GM12878 (cell line): ENCODE results near the gene CDH7. TPM values are rescaled to one million over a fixed set of nuclear protein-coding genes. Genes with fewer than 3 reads are reported as not detected.

Experiments
- ATAC-seq: fragments of 200-7000 bp; cut with Tn5 transposase; 3 replicates; pipeline ENCODE4 v1.9.1; 2020; ENCODE audit warnings: mild to moderate bottlenecking, moderate library complexity
- BruUV-seq: library from RNA; stranded (reverse); fragments of 400-500 nt; replicated peaks from 2 replicates; lab custom pipeline; 2021; lab: Mats Ljungman, UMichigan
- CTCF ChIA-PET: fragments of 300-600 bp; sonication (Branson Sonifier 250); formaldehyde crosslinking; extraction: SDS; loops from one replicate; lab custom pipeline; 2021; ENCODE audit warnings: inconsistent platforms; lab: Yijun Ruan, JAX
- POLR2A ChIA-PET: fragments of 350-600 bp; formaldehyde crosslinking; extraction: SDS; loops from one replicate; lab custom pipeline; 2021; ENCODE audit warnings: inconsistent platforms; lab: Charles Lee
- RAD21 ChIA-PET: fragments of 300-600 bp; sonication (Branson Sonifier 250); formaldehyde crosslinking; loops from one replicate; lab custom pipeline; 2023; ENCODE audit warnings: antibody characterized with exemption; ENCODE audit not compliant: unreplicated experiment; lab: Charles Lee
- SMC1A ChIA-PET: fragments of 300-600 bp; sonication (Branson Sonifier 250); formaldehyde crosslinking; loops from one replicate; lab custom pipeline; 2023; ENCODE audit not compliant: unreplicated experiment, uncharacterized antibody; lab: Charles Lee
- DNase-seq: peaks from one replicate; pipeline ENCODE4 v3.0.0-alpha.2; 2011; ENCODE audit warnings: low read depth, low spot score
- FAIRE-seq: peaks from 3 replicates; lab custom pipeline; 2011; peaks lifted over from hg19 to GRCh38; lab: Jason Lieb, UNC
- H2AFZ ChIP-seq: 2 replicates; pipeline ENCODE4 v1.6.0; 2011; ENCODE audit warnings: low read depth, low read length, control low read depth; ENCODE audit not compliant: control insufficient read depth
- H3K27ac ChIP-seq: 2 replicates; pipeline ENCODE4 v1.5.1; 2011; ENCODE audit warnings: control low read depth; ENCODE audit not compliant: control insufficient read depth, insufficient read depth
- H3K27me3 ChIP-seq, 2 experiments: replicated peaks in 1 of 2; 2 replicates each; pipeline versions ENCODE4 v1.6.0 to v1.6.1; 2011; ENCODE audit warnings: low read length in 1 of 2; ENCODE audit not compliant: control insufficient read depth in 2 of 2, insufficient read depth in 2 of 2
- H3K36me3 ChIP-seq, 2 experiments: 2 replicates each; pipeline ENCODE4 v1.5.1; 2011; ENCODE audit warnings: low read length in 1 of 2; ENCODE audit not compliant: control insufficient read depth in 2 of 2, insufficient read depth in 2 of 2
- H3K4me1 ChIP-seq: 2 replicates; pipeline ENCODE4 v1.6.1; 2011; ENCODE audit warnings: mild to moderate bottlenecking, low read length, moderate library complexity, mixed read lengths; ENCODE audit not compliant: control insufficient read depth, insufficient read depth
- H3K4me2 ChIP-seq: 2 replicates; pipeline ENCODE4 v1.6.0; 2011; ENCODE audit warnings: control low read depth; ENCODE audit not compliant: control insufficient read depth, insufficient read depth
- H3K4me3 ChIP-seq: fragments of 200-600 bp; sonication (generic); 2 replicates; pipeline ENCODE4 v1.5.1; 2016
- H3K79me2 ChIP-seq: 2 replicates; pipeline ENCODE4 v1.6.0; 2011; ENCODE audit warnings: low read length; ENCODE audit not compliant: control insufficient read depth, insufficient read depth
- H3K9ac ChIP-seq: 2 replicates; pipeline ENCODE4 v1.8.0; 2011; ENCODE audit warnings: low read length, control low read depth, mixed read lengths; ENCODE audit not compliant: control insufficient read depth, insufficient read depth
- H3K9me3 ChIP-seq: replicated peaks from 3 replicates; pipeline ENCODE4 v1.5.1; 2011; ENCODE audit warnings: mild to moderate bottlenecking, low read length; ENCODE audit not compliant: control insufficient read depth, insufficient read depth
- H4K20me1 ChIP-seq: 2 replicates; pipeline ENCODE4 v1.6.0; 2011; ENCODE audit not compliant: control insufficient read depth, insufficient read depth
- CHD1 ChIP-seq: IDR thresholded peaks from 2 replicates; pipeline ENCODE4 v1.6.1; 2012; ENCODE audit warnings: low read depth, low read length, improper control_type of control experiment
- CREM ChIP-seq: IDR thresholded peaks from 2 replicates; pipeline ENCODE4 v1.6.1; 2014; ENCODE audit warnings: antibody characterized with exemption, low read depth
- CTCF ChIP-seq, 3 experiments: IDR thresholded peaks in 2 of 3; conservative IDR thresholded peaks in 1 of 3; 2 replicates each; pipeline ENCODE4 v1.5.1; 2011; ENCODE audit warnings: low read depth in 3 of 3, low read length in 3 of 3, mild to moderate bottlenecking in 3 of 3, control low read depth in 2 of 3, moderate library complexity in 2 of 3, inconsistent platforms in 1 of 3, mixed read lengths in 1 of 3; ENCODE audit not compliant: control insufficient read depth in 2 of 3, insufficient read depth in 1 of 3; ENCODE audit errors: extremely low read depth in 1 of 3
- E2F8 ChIP-seq: fragments of 450-650 bp; IDR thresholded peaks from 2 replicates; pipeline ENCODE4 v1.6.1; 2018; ENCODE audit warnings: mild to moderate bottlenecking, low read depth, moderate library complexity; ENCODE audit not compliant: partially characterized antibody
- JUNB ChIP-seq: IDR thresholded peaks from 2 replicates; pipeline ENCODE4 v1.6.1; 2016; ENCODE audit warnings: antibody characterized with exemption, mild to moderate bottlenecking
- RAD21 ChIP-seq: IDR thresholded peaks from 2 replicates; pipeline ENCODE4 v1.6.1; 2011; ENCODE audit warnings: mild to moderate bottlenecking, low read depth, low read length, moderate library complexity; ENCODE audit not compliant: insufficient read depth
- RAD51 ChIP-seq: fragments of 450-650 bp; IDR thresholded peaks from 2 replicates; pipeline ENCODE4 v1.6.1; 2016; ENCODE audit warnings: moderate library complexity, mild to moderate bottlenecking, inconsistent platforms
- SIX5 ChIP-seq: IDR thresholded peaks from 2 replicates; pipeline ENCODE4 v1.6.1; 2011; ENCODE audit warnings: mild to moderate bottlenecking, low read depth, low read length, moderate library complexity; ENCODE audit not compliant: severe bottlenecking
- SMC3 ChIP-seq: IDR thresholded peaks from 2 replicates; pipeline ENCODE4 v1.6.1; 2011; ENCODE audit warnings: low read length, improper control_type of control experiment, borderline replicate concordance
- WGBS: methylation state at CpG from one replicate; pipeline ENCODE4 v1.1.6; 2016; ENCODE audit warnings: low lambda C conversion rate; ENCODE audit not compliant: insufficient replicate concordance, insufficient coverage; ENCODE audit errors: missing lambda C conversion rate; 5-methylcytosine and 5-hydroxymethylcytosine counted together
- in situ Hi-C: fragments of 300-500 bp; cut with MboI; formaldehyde crosslinking; loops from 9 replicates; pipeline ENCODE4 v1.14.3; 2018; ENCODE audit warnings: mixed read lengths
- intact Hi-C: fragments of 100-400 bp; cut with micrococcal nuclease; formaldehyde crosslinking; loops from one replicate; pipeline ENCODE4 v1.14.2; 2022; ENCODE audit not compliant: unreplicated experiment
- polyA plus RNA-seq, 11 experiments: library from polyadenylated mRNA; depleted of rRNA in 4 of 11; unstranded in 6 of 11; stranded (reverse) in 5 of 11; fragments of >200 nt; fragmentation: Nextera tagmentation in 4 of 11; fragmentation: Illumina TruSeq in 1 of 11; extraction: Ambion mirVana in 4 of 11; extraction: Trizol in 1 of 11; gene quantifications; 1 replicate in 1 of 11; 2 replicates in 10 of 11; pipeline versions ENCODE4 v1.2.1 to v1.2.3, GENCODE V29; 2011 to 2016; ENCODE audit warnings: inconsistent platforms in 2 of 11, missing spikeins in 2 of 11, low read depth in 1 of 11
- total RNA-seq, 4 experiments: library from RNA; depleted of rRNA in 3 of 4; stranded (reverse); fragments of >200 nt in 3 of 4; fragmentation: Illumina TruSeq in 1 of 4; extraction: Trizol in 1 of 4; gene quantifications; 2 replicates each; pipeline versions ENCODE4 v1.2.1 to v1.2.3, GENCODE V29; 2013 to 2021
- TF ChIP-seq, protein P1 (sequence below): fragments of 450-650 bp; conservative IDR thresholded peaks from 2 replicates; pipeline ENCODE4 v1.6.1; 2017; ENCODE audit warnings: mild to moderate bottlenecking, moderate library complexity
- TF ChIP-seq, protein P2 (sequence below): fragments of 450-650 bp; IDR thresholded peaks from 2 replicates; pipeline ENCODE4 v1.6.1; 2018; ENCODE audit warnings: borderline replicate concordance, mild to moderate bottlenecking; ENCODE audit not compliant: partially characterized antibody

Gene CDH7
- total and polyA plus RNA-seq, 10 of the 15 experiments (the other 5 are each of a cell fraction or from before 2014, with no cell fraction given): 0.03 TPM; not detected in 9

GRCh38 chr18:65725251-65726050 lies 25.4 kb upstream of the CDH7 start:
- FAIRE-seq (no peak), ATAC-seq (peak; percentile 78), DNase-seq (no peak)
- no peak overlapping the region for H3K4me3 ChIP-seq
- H3K9me3 ChIP-seq: no peaks in the 10 kb centered on the region
- H3K4me2 ChIP-seq: no peak overlapping the region
- H2AFZ ChIP-seq: no peak overlapping the region
- RAD21 ChIA-PET: interaction anchor here (1.0 kb wide), 1 partner anchor 28 kb away, joined by 8 read pairs; no protein-coding TSS in a partner anchor
- CTCF ChIA-PET: interaction anchor here (0.7 to 1.2 kb wide), 5 partner anchors 10 to 189 kb away, joined by 3 to 7 read pairs (median 4); no protein-coding TSS in a partner anchor
- no peak overlapping the region for H3K9ac ChIP-seq
- SMC1A ChIA-PET: interaction anchor here (0.8 to 1.3 kb wide), 3 partner anchors 9 to 38 kb away, joined by 3 to 4 read pairs (median 4); no protein-coding TSS in a partner anchor
- intact Hi-C loops: loop anchor here (5.0 kb wide), 1 partner anchor 772 kb away; no protein-coding TSS in a partner anchor
- POLR2A ChIA-PET: no interaction called here
- no peaks in the 10 kb centered on the region for H3K36me3 ChIP-seq
- H4K20me1 ChIP-seq: no peaks in the 10 kb centered on the region
- H3K79me2 ChIP-seq: no peaks in the 10 kb centered on the region
- H3K27me3 ChIP-seq: no peaks in the 10 kb centered on the region
- H3K27ac ChIP-seq: no peak overlapping the region
- BruUV-seq: no TSS peak
- WGBS: 9% methylated on average over 9 of the region's 9 CpGs
- in situ Hi-C loops: no loop called here
- H3K4me1 ChIP-seq: no peaks in the 10 kb centered on the region
- TF ChIP-seq CHD1: no peak
- TF ChIP-seq CREM: no peak
- TF ChIP-seq JUNB: no peak
- peak; percentile 16; the same call in 1 of the 2 replicates for TF ChIP-seq RAD21
- TF ChIP-seq CTCF (IDR thresholded peaks at IDR 0.05 in 2 of 3, conservative IDR thresholded peaks at IDR 0.05 in 1 of 3; ENCODE audit: control insufficient read depth in 2 of 3, extremely low read depth in 1 of 3, insufficient read depth in 1 of 3, low read depth in 3 of 3, low read length in 3 of 3): peak in 2 of 3 experiments; percentile 51 to 57; a peak in 4 of 6 replicates
- no peak for TF ChIP-seq RAD51
- no peak for TF ChIP-seq E2F8
- TF ChIP-seq, protein P1, sequence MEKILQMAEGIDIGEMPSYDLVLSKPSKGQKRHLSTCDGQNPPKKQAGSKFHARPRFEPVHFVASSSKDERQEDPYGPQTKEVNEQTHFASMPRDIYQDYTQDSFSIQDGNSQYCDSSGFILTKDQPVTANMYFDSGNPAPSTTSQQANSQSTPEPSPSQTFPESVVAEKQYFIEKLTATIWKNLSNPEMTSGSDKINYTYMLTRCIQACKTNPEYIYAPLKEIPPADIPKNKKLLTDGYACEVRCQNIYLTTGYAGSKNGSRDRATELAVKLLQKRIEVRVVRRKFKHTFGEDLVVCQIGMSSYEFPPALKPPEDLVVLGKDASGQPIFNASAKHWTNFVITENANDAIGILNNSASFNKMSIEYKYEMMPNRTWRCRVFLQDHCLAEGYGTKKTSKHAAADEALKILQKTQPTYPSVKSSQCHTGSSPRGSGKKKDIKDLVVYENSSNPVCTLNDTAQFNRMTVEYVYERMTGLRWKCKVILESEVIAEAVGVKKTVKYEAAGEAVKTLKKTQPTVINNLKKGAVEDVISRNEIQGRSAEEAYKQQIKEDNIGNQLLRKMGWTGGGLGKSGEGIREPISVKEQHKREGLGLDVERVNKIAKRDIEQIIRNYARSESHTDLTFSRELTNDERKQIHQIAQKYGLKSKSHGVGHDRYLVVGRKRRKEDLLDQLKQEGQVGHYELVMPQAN: no peak
- no peak for TF ChIP-seq SIX5
- TF ChIP-seq, protein P2, sequence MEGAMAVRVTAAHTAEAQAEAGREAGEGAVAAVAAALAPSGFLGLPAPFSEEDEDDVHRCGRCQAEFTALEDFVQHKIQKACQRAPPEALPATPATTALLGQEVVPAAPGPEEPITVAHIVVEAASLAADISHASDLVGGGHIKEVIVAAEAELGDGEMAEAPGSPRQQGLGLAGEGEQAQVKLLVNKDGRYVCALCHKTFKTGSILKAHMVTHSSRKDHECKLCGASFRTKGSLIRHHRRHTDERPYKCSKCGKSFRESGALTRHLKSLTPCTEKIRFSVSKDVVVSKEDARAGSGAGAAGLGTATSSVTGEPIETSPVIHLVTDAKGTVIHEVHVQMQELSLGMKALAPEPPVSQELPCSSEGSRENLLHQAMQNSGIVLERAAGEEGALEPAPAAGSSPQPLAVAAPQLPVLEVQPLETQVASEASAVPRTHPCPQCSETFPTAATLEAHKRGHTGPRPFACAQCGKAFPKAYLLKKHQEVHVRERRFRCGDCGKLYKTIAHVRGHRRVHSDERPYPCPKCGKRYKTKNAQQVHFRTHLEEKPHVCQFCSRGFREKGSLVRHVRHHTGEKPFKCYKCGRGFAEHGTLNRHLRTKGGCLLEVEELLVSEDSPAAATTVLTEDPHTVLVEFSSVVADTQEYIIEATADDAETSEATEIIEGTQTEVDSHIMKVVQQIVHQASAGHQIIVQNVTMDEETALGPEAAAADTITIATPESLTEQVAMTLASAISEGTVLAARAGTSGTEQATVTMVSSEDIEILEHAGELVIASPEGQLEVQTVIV: no peak
- TF ChIP-seq SMC3: peak; percentile 16; the same call in 1 of the 2 replicates
